Ovary (tissue), 3 donors: ENCODE data around the gene ARID3C.

Experiments
- CTCF ChIP-seq, 3 donors: fragments of 450-650 bp in 2 of 3; fragments of 200-600 bp in 1 of 3; IDR thresholded peaks; one replicate each; pipeline versions ENCODE4 v1.5.1 to v1.8.0; 2016 to 2022; ENCODE audit warnings: antibody characterized with exemption in 3 of 3, mild to moderate bottlenecking in 1 of 3
- EP300 ChIP-seq: sonication (generic); formaldehyde crosslinking; IDR thresholded peaks from one replicate; pipeline ENCODE4 v1.6.1; 2017; ENCODE audit warnings: antibody characterized with exemption
- donor health status: DM: no; HTN: no; CAD: no.

- TF ChIP-seq CTCF (IDR thresholded peaks at IDR 0.05) (no peak), EP300 (no peak)
Observed at GRCh38 chr9:34671307-34671706, 42.4 kb upstream of the ARID3C start.
